ENCODE data around the gene AVPI1. TPM values are rescaled to one million over a fixed set of nuclear protein-coding genes. Genes with fewer than 3 reads are reported as not detected.

Gene AVPI1
- total and polyA plus RNA-seq, 2 of the 13 experiments (the other 11 are each of a cell fraction or from before 2014, with no cell fraction given): 39.8 to 61.2 TPM

DNA sequence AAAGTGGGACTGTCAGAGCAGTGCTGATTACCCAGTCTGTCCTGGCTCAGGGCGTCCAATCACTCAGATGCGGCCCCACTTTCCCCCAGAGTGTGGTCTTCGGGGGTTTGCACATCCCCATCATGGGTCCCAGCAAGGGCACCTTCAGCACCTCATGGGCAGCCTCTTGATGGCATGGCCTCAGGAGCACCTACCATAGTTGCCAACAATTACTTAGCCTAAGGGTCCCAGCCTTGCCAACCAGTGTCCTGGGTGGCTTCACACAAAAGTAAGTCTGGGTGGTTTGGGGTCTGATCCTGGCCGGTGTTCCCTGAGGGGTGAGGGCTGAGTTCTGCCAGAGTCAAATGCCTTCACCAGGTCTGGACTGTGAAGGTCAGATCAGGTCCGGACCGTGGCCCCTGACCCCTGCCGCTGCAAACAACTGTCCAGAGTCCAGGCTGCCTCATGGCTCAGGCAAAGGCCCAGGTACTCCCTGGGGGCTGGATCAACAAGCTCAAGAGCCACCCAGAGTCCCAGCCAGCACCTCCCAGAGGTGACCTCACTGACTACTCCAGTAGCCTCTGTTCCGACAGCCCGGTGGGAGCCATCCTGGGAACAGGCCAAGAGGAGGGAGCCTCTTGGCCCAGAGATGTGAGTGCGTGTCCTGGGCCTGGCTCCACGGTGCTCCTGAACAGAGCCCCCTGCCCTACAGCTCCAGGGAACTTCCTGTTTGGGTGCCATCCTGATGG lies 20.3 kb upstream of the AVPI1 start (continued):
- TF ChIP-seq FOXJ3 (CRISPR knock-in tag; IDR thresholded peaks at IDR 0.05; ENCODE audit: borderline replicate concordance): 0 out of 2 replicates have a peak, but pooled peaks have one; percentile 65
- no peak for TF ChIP-seq MIER3 (CRISPR knock-in tag; IDR thresholded peaks at IDR 0.05; ENCODE audit: borderline replicate concordance)
- peak; percentile 34; the same call in 1 of the 2 replicates for TF ChIP-seq TBX2 (CRISPR knock-in tag; IDR thresholded peaks at IDR 0.05; ENCODE audit: borderline replicate concordance)
- TF ChIP-seq ZNF331 (CRISPR knock-in tag; IDR thresholded peaks at IDR 0.05): peak; percentile 34; the same call in 1 of the 2 replicates
- TF ChIP-seq ZFP36 (IDR thresholded peaks at IDR 0.05; ENCODE audit: borderline replicate concordance, low read depth, low read length, partially characterized antibody): no peak
- TF ChIP-seq U2AF2 (IDR thresholded peaks at IDR 0.05; ENCODE audit: low read depth, low read length): no peak
- TF ChIP-seq KMT2B (CRISPR knock-in tag; IDR thresholded peaks at IDR 0.05): no peak
- peak; percentile 38; the same call in 1 of the 2 replicates for TF ChIP-seq PHF8 (CRISPR knock-in tag; IDR thresholded peaks at IDR 0.05)
- TF ChIP-seq, protein P1, sequence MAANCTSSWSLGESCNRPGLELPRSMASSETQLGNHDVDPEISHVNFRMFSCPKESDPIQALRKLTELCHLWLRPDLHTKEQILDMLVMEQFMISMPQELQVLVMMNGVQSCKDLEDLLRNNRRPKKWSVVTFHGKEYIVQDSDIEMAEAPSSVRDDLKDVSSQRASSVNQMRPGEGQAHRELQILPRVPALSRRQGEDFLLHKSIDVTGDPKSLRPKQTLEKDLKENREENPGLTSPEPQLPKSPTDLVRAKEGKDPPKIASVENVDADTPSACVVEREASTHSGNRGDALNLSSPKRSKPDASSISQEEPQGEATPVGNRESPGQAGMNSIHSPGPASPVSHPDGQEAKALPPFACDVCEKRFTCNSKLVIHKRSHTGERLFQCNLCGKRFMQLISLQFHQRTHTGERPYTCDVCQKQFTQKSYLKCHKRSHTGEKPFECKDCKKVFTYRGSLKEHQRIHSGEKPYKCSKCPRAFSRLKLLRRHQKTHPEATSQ (CRISPR knock-in tag; IDR thresholded peaks at IDR 0.05; ENCODE audit: borderline replicate concordance): no peak
- no peak for TF ChIP-seq PRMT3 (CRISPR knock-in tag; IDR thresholded peaks at IDR 0.05; ENCODE audit: borderline replicate concordance, low read depth)
- TF ChIP-seq MIER2 (CRISPR knock-in tag; IDR thresholded peaks at IDR 0.05): no peak
- peak; percentile 83; the same call in 1 of the 2 replicates for TF ChIP-seq WIZ (CRISPR knock-in tag; IDR thresholded peaks at IDR 0.05)
- no peak for TF ChIP-seq CREM (IDR thresholded peaks at IDR 0.05)
- no peak for TF ChIP-seq CREM (CRISPR knock-in tag; IDR thresholded peaks at IDR 0.05)
- no peak for TF ChIP-seq TSC22D2 (CRISPR knock-in tag; IDR thresholded peaks at IDR 0.05; ENCODE audit: borderline replicate concordance)
- TF ChIP-seq ZNF598 (CRISPR knock-in tag; IDR thresholded peaks at IDR 0.05; ENCODE audit: borderline replicate concordance): no peak
- TF ChIP-seq ZNF547 (CRISPR knock-in tag; IDR thresholded peaks at IDR 0.05): peak; percentile 23; the same call in 1 of the 2 replicates
- TF ChIP-seq ZNF546 (CRISPR knock-in tag; conservative IDR thresholded peaks at IDR 0.05): no peak
- TF ChIP-seq XRCC5 (optimal IDR thresholded peaks at IDR 0.05; ENCODE audit: low read length): peak; percentile 56
- no peak for TF ChIP-seq AGO2 (optimal IDR thresholded peaks at IDR 0.05; ENCODE audit: low read depth, low read length)
- no peak for TF ChIP-seq HNRNPK (IDR thresholded peaks at IDR 0.05; ENCODE audit: low read depth, low read length, poor library complexity, severe bottlenecking)
- TF ChIP-seq ZBTB38 (CRISPR knock-in tag; IDR thresholded peaks at IDR 0.05): no peak
- TF ChIP-seq, protein P2, sequence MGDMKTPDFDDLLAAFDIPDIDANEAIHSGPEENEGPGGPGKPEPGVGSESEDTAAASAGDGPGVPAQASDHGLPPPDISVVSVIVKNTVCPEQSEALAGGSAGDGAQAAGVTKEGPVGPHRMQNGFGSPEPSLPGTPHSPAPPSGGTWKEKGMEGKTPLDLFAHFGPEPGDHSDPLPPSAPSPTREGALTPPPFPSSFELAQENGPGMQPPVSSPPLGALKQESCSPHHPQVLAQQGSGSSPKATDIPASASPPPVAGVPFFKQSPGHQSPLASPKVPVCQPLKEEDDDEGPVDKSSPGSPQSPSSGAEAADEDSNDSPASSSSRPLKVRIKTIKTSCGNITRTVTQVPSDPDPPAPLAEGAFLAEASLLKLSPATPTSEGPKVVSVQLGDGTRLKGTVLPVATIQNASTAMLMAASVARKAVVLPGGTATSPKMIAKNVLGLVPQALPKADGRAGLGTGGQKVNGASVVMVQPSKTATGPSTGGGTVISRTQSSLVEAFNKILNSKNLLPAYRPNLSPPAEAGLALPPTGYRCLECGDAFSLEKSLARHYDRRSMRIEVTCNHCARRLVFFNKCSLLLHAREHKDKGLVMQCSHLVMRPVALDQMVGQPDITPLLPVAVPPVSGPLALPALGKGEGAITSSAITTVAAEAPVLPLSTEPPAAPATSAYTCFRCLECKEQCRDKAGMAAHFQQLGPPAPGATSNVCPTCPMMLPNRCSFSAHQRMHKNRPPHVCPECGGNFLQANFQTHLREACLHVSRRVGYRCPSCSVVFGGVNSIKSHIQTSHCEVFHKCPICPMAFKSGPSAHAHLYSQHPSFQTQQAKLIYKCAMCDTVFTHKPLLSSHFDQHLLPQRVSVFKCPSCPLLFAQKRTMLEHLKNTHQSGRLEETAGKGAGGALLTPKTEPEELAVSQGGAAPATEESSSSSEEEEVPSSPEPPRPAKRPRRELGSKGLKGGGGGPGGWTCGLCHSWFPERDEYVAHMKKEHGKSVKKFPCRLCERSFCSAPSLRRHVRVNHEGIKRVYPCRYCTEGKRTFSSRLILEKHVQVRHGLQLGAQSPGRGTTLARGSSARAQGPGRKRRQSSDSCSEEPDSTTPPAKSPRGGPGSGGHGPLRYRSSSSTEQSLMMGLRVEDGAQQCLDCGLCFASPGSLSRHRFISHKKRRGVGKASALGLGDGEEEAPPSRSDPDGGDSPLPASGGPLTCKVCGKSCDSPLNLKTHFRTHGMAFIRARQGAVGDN (CRISPR knock-in tag; IDR thresholded peaks at IDR 0.05): peak; percentile 96
- TF ChIP-seq, protein P3, sequence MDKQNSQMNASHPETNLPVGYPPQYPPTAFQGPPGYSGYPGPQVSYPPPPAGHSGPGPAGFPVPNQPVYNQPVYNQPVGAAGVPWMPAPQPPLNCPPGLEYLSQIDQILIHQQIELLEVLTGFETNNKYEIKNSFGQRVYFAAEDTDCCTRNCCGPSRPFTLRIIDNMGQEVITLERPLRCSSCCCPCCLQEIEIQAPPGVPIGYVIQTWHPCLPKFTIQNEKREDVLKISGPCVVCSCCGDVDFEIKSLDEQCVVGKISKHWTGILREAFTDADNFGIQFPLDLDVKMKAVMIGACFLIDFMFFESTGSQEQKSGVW (CRISPR knock-in tag; IDR thresholded peaks at IDR 0.05; ENCODE audit: borderline replicate concordance): no peak
- no peak for TF ChIP-seq SNAPC2 (CRISPR knock-in tag; IDR thresholded peaks at IDR 0.05)

Measured in HepG2 (cell line).